ENCODE data around the gene SLC4A2.

The SLC4A2 gene

GRCh38 chr7:151082141-151083070 is 23.0 kb downstream of the SLC4A2 start:
- no peak for DNase-seq

GRCh38 chr7:151083071-151083823 is 23.9 kb downstream of the SLC4A2 start, which contains the start of gene TMUB1:
Gene TMUB1, minus strand, starts transcription at chr7:151083493. Its CDS starts 930 bp downstream, at chr7:151082563.
- DNase-seq, result peak; percentile 74

DNA sequence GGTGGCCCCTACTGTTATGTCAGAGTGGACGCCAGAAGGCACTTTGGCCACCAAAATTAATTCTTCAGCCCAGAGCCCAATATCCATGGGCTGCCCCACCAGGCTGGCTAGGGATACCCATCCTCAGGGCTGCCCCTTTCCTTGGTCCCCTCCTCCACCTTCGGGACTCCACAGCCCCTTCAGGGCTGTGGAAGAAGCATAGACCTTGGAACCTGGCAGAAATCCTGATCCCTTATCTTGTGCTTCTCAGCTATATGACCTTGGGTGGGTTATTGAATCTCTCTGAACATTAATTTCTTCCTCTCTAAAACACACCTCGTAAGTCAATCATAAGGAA is 24.4 kb downstream of the SLC4A2 start:
- no peak for DNase-seq

GRCh38 chr7:151085329-151085690 is 25.9 kb downstream of the SLC4A2 start:
- no peak for DNase-seq

GRCh38 chr7:151085691-151086620 is 26.6 kb downstream of the SLC4A2 start, which contains the start of gene AGAP3:
Gene AGAP3, plus strand, starts transcription at chr7:151086475. Its CDS starts 267 bp downstream, at chr7:151086742.
- DNase-seq, result peak; percentile 69

DNA sequence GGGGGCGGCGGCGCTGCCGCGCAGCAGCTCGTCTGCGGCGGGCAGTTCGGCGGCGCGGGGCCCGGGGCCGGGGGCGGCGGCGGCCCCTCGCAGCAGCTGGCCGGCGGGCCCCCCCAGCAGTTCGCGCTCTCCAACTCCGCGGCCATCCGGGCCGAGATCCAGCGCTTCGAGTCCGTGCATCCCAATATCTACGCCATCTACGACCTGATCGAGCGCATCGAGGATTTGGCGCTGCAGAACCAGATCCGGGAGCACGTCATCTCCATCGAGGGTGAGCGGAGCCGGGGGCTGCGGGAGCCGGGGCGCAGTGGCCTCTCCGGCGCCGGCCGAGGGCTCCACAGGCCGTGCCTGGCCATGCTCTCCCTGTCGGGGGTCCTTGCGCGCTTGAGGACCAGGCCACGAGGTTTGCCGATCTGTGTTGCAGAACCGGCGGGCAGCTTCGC is 27.4 kb downstream of the SLC4A2 start:
- DNase-seq, result no peak

DNA sequence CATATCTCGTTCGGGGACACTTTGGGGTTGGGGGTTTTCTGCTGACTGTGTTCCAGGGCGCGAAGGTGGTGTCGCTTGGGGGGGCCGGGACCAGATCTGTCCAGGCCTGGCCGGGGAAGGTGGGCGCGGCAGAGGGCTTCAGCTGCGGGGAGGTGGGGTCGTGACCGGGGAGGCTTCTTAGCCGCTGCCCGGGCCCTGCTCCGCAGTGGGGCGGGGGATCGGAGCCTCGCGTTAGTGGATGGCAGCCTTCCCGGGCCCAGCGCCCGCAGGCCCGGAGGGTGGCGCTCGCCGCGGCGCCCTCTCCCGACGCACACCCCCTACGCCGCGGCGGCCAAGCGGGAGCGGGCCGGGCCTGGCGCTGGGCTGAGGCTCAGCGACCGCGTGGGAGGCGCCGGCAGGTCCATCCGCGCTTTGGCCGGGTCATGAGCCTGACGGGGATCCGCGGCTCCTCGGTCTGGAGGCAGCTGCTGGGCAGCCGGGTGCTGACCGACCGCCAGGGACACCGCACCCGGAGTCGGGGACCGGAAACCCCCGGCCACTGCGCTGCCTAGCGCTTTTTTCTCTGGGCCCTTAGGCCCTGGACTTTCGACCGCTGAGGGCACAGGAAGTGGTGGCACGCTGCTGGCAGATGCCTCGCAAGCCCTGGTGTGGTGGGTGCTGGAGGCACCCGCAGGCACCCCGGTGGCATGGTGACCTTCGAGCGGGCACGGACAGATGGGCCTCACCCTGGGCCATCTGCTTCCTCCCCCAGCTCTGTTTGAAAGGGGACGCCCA is 28.0 kb downstream of the SLC4A2 start:
- DNase-seq, result peak; percentile 4

DNA sequence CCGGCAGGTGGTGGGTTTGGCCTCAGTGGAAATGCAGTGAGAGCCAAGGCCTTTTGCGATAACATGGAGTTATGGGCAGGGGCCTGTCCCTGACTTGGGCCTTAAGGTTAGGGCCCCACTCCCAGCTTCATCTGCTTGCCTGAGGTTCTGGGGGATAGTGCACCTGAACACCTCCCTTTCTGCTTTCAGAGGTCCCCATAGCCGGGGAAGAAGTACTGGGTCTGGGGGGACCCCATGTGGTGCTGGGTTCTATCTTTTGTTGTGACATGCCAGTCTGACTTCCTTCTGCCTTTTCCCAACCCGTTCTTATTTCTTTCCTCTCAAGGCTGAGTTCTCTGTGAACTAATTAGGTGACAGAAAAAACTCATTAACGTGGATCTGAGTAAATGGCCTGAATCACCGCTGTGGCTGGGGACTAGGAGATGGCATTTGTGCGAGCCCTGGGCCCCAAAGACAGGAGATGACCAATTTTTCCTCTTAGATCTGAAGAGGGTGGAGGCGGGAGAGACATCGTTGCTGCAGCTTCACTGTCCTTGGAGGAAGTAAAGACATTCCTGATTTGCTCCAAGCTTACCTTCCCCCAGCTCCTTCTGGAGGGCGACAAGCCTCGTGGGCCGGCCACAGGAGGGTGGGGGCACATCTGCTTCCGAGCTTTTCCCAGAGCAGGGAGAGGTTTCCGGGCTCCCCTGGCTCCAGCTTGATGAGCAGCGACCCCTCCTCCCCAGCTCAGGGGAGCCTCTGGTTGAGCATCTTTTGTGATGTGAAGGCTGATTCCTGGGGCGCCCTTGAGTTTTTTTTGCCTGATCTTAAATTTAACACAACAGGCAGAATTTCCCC is 28.8 kb downstream of the SLC4A2 start:
- peak; percentile 5 for DNase-seq

GRCh38 chr7:151088856-151089699 is 29.7 kb downstream of the SLC4A2 start:
- DNase-seq, result no peak

DNA sequence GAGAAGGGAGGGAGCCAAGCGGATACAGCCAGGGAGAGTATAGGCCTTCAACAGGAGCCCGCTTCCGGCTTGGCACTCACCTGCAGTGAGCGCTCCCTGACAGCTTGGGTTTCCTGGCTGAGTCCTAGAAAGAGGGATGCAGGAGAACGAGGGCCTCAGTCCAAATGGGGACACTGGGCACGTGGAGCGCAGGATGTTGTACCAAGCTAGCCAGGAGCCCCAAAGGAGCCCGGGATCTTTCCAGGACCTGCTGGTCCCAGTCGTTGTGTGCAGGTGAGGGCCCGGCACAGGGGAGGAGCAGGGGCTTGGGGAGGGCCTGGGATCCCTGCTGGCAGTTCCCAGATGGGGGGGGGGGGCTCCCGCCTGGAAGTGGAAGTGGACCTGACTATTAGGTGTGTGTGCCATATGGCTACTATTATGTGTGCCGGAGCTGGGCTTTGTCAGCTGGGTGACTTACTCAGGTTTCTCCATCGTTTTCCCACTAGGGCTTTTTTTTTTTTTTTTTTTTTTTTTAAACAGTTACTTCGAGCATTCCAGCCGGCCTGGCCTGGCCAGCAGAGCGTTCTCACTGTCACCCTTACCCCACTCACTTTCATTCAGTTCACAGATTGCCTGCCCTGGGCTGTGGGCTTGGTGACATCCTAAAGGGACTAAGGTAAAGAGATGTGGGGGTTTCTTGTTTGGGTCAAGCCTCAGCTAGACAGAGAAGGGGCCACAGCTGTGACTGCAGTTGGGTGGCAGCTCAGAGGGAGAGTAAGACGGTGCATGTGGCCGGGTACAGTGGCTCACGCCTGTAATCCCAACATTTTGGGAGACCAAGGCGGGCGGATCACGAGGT is 30.7 kb downstream of the SLC4A2 start:
- DNase-seq, result no peak

- DNase-seq, result no peak
Observed at GRCh38 chr7:151091003-151091402, 31.6 kb downstream of the SLC4A2 start.

- DNase-seq, result no peak
Observed at GRCh38 chr7:151091431-151091830, 32.0 kb downstream of the SLC4A2 start.

DNA sequence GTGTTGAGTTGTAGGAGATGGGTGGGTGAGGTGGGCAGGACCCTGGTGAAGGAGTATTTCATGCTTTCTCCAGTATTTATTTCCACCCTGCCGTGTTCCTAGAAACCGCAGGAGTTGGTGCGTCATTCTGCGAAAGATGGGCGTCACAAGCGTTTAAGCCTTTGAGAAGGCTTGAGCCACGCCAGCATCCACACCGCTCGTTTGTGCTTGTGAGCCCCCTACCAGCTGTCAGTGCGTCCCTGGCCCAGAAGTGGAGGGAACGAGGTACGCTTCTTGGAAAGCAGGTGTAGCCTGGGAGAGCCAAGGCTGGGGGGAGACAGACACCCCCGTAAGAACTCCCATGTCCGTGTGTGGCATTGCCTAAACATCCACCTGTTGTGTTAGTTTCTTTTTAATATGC is 32.6 kb downstream of the SLC4A2 start:
- no peak for DNase-seq

DNA sequence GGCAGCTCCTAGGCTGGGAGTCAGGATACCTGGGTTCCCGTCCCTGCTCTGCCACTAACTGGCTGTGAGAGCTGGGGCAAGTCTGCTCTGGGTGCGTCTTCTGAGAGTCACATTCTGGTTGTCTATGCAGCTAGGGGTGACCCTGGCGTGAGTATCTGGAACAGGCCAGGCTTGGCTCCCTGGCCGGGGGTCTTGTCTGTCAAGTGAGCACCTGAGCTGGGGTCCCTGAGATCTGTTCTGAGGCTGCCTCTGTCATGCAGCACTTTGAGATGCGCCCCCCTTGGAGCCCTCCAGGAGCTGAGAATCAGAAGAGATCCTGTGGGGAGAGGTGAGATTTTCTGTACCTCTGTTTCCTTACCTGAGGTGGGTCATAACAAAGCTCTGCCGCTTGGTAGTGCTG is 34.4 kb downstream of the SLC4A2 start:
- DNase-seq, result no peak

DNA sequence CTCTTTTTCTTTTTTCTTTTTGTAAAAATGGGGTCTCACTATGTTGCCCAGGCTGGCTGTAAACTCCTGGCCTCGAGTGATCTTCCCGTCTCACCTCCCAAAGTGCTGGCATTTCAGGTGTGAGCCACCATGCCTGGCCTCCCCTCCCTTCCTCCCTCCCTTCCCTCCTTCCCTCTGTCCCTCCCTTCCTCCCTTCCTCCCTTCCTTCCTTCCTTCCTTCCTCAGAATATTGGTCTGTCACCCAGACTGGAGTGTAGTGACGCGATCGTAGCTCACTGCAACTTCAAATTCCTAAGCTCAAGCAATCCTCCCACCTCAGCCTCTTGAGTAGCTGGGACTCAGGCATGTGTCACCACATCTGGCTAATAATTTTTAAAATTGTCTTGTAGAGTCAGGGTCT is 35.3 kb downstream of the SLC4A2 start:
- DNase-seq, result no peak

DNA sequence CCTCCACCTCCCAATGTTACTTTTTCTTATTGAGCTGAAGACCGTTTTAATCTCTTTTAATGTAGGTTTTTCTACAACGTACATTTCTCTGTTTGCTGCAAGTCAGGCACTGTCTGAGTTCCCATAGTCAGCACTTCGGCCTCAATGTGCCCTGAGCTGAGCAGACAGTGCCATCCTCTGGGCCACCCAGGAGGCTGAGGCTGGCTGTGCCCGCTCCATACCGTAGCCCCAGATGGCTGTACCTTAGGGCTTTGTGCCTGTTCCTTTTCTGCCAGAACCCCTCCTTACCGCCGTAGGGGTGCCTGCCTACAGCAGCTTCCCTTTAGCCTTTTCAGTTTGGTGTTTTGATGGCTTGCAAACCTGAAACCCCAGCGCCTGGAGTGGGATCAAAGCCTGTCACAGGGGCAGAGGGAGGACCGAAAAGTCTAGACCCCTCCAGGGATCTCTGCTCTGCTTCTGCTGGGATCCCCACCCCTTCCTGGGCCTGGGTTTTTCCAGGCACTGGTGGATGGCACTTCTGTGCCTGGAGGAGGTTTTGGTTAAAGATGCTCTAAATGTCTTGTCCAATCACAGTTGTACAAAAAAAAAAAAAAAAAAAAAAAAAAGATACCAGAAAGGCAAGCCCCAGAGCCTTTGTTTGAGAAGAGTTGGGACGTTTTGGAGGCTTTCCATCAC is 35.9 kb downstream of the SLC4A2 start:
- no peak for DNase-seq

GRCh38 chr7:151095828-151096475 is 36.6 kb downstream of the SLC4A2 start:
- no peak for DNase-seq
